Lung (tissue), 13 donors: ENCODE results near the gene RBM10. TPM values are rescaled to one million over a fixed set of nuclear protein-coding genes. Genes with fewer than 3 reads are reported as not detected.
A peak's percentile ranks its signal among the peaks of the same experiment; 100 is the strongest.

ENCODE experiments used
- ATAC-seq: fragments of 200-7000 bp; cut with Tn5 transposase; one replicate; pipeline ENCODE4 v1.9.1; 2020; ENCODE audit warnings: moderate number of reproducible peaks; ENCODE audit not compliant: insufficient read depth, low FRiP score
- DNase-seq, 3 donors: peaks; one replicate each; pipeline ENCODE4 v3.0.0-alpha.2; 2013 to 2017
- H3K27ac ChIP-seq, 2 donors: one replicate each; pipeline ENCODE4 v1.5.1; 2013; ENCODE audit warnings: mild to moderate bottlenecking in 2 of 2, moderate library complexity in 2 of 2, control low read depth in 1 of 2, inconsistent platforms in 1 of 2, low read depth in 1 of 2, low read length in 1 of 2
- H3K27me3 ChIP-seq, 3 donors: one replicate each; pipeline ENCODE4 v1.5.1; 2013; ENCODE audit warnings: low read length in 2 of 3; ENCODE audit not compliant: control insufficient read depth in 3 of 3, insufficient read depth in 3 of 3
- H3K36me3 ChIP-seq, 4 donors: one replicate each; pipeline ENCODE4 v1.5.1; 2013; ENCODE audit warnings: low read length in 4 of 4, mild to moderate bottlenecking in 1 of 4, moderate library complexity in 1 of 4; ENCODE audit not compliant: control insufficient read depth in 4 of 4, insufficient read depth in 4 of 4
- H3K4me1 ChIP-seq, 5 donors: one replicate each; pipeline ENCODE4 v1.5.1; 2013; ENCODE audit warnings: low read length in 5 of 5, mild to moderate bottlenecking in 2 of 5, moderate library complexity in 1 of 5; ENCODE audit not compliant: control insufficient read depth in 5 of 5, insufficient read depth in 5 of 5
- H3K4me3 ChIP-seq: one replicate; pipeline ENCODE4 v1.5.1; 2013; ENCODE audit warnings: mild to moderate bottlenecking, control low read depth, moderate library complexity
- H3K9ac ChIP-seq, 2 donors: one replicate each; pipeline ENCODE4 v1.5.1; 2013; ENCODE audit warnings: low read length in 2 of 2, control low read depth in 1 of 2; ENCODE audit not compliant: insufficient read depth in 1 of 2
- H3K9me3 ChIP-seq, 4 donors: one replicate each; pipeline ENCODE4 v1.5.1; 2013; ENCODE audit warnings: low read length in 3 of 4, mild to moderate bottlenecking in 1 of 4, moderate library complexity in 1 of 4; ENCODE audit not compliant: control insufficient read depth in 4 of 4, insufficient read depth in 3 of 4
- CTCF ChIP-seq: IDR thresholded peaks from 2 replicates; pipeline ENCODE4 v1.5.1; 2012; ENCODE audit warnings: mild to moderate bottlenecking; ENCODE audit errors: control extremely low read depth, extremely low read depth
- WGBS, 2 donors: extraction: QIAGEN DNeasy Blood & Tissue Kit; methylation state at CpG; one replicate each; pipeline ENCODE4 v1.1.7; 2013; 5-methylcytosine and 5-hydroxymethylcytosine counted together
- polyA plus RNA-seq, 2 donors: library from polyadenylated mRNA; stranded (reverse); fragments of 200-250 nt; gene quantifications; one replicate each; pipeline ENCODE4 v1.2.1, GENCODE V29; 2013
- small RNA-seq: library from RNA; depleted of rRNA; stranded (forward); fragments of <200 nt; gene quantifications from one replicate; pipeline ENCODE3, GENCODE V24; 2014; ENCODE audit warnings: low replicate concordance
- total RNA-seq, 2 donors: library from RNA; depleted of rRNA in 1 of 2; stranded (reverse); fragments of >200 nt in 1 of 2; gene quantifications; one replicate each; pipeline ENCODE4 v1.2.1, GENCODE V29; 2014 to 2021
- donor health status: control.
- donor health status: control.
- donor health status: Bipolar disorder and iron deficiency.
- donor health status: healthy.
- donor health status: DM: yes; HTN: yes; CAD: no.

RBM10 gene
- total and polyA plus RNA-seq, 4 donors: 22.2 to 38.6 (median 30.5) TPM

GRCh38 chrX:47235691-47236103 is 90.7 kb downstream of the RBM10 start:
- ATAC-seq (no peak), DNase-seq (no peak)
- Histone ChIP-seq H3K4me1 (peaks cover 0 to 4% (median 0%) of the 10 kb centered on the region in 5 donors), H3K36me3 (peaks cover 4 to 9% (median 5%) of the 10 kb centered on the region in 4 donors), H3K9me3 (peaks cover 0 to 3% (median 0%) of the 10 kb centered on the region in 4 donors), H3K4me3 (no peak overlapping the region), H3K9ac (no peak overlapping the region), H3K27me3 (peaks cover 0 to 42% (median 23%) of the 10 kb centered on the region in 3 donors), H3K27ac (peak overlapping the region in 1 of 2 donors; percentile 4)
- WGBS, 2 donors: 62 to 79% methylated on average over 4 of the region's 4 CpGs
- TF ChIP-seq CTCF: no peak

Small RNA genes lying within 50 kb of the gene (small RNA-seq; reads per million reads assigned to genes)
- 1.8 reads per million, percentile 90 among the genes with 10 or more reads in this experiment for gene RNU12-2P

Other genes starting within 250 kb of the RBM10 start
- gene JADE3, start 232.8 kb upstream of the RBM10 start, total RNA-seq: 10 to 100 TPM in 1 of 2 donors, 1 to 10 TPM in 1; 8.5 to 13.9 TPM
- gene JADE3, start 232.8 kb upstream of the RBM10 start, polyA plus RNA-seq: 1 to 10 TPM; 2.9 to 3.0 TPM
- 10 to 100 TPM in 1 of 2 donors, 1 to 10 TPM in 1; 7.1 to 14.7 TPM for gene RGN, start 66.8 kb upstream of the RBM10 start, total RNA-seq
- gene RGN, start 66.8 kb upstream of the RBM10 start, polyA plus RNA-seq: 10 to 100 TPM in 1 of 2 donors, 1 to 10 TPM in 1; 4.1 to 15.8 TPM
- 10 to 100 TPM; 72.7 to 79.3 TPM for gene NDUFB11, start 519 bp upstream of the RBM10 start, total RNA-seq
- gene NDUFB11, start 519 bp upstream of the RBM10 start, polyA plus RNA-seq: 10 to 100 TPM; 69.7 to 96.0 TPM
- 100 to 1,000 TPM; 135 to 221 TPM for gene UBA1, start 48.6 kb downstream of the RBM10 start, total RNA-seq
- 100 to 1,000 TPM in 1 of 2 donors, 10 to 100 TPM in 1; 92.5 to 127 TPM for gene UBA1, start 48.6 kb downstream of the RBM10 start, polyA plus RNA-seq
- 10 to 100 TPM; 60.6 to 93.5 TPM for gene CDK16, start 73.5 kb downstream of the RBM10 start, total RNA-seq
- 10 to 100 TPM; 50.1 to 60.3 TPM for gene CDK16, start 73.5 kb downstream of the RBM10 start, polyA plus RNA-seq
- gene USP11, start 87.8 kb downstream of the RBM10 start, total RNA-seq: 10 to 100 TPM; 57.0 to 74.8 TPM
- gene USP11, start 87.8 kb downstream of the RBM10 start, polyA plus RNA-seq: 10 to 100 TPM; 22.9 to 23.4 TPM
- under 1 TPM; 0.40 to 0.63 TPM for gene ZNF157, start 225.4 kb downstream of the RBM10 start, total RNA-seq
- under 1 TPM; 0.10 TPM for gene ZNF157, start 225.4 kb downstream of the RBM10 start, polyA plus RNA-seq